BJ (cell line): ENCODE measurements around the gene ICA1. TPM values are rescaled to one million over a fixed set of nuclear protein-coding genes. Genes with fewer than 3 reads are reported as not detected.

Source experiments
- CTCF ChIA-PET: fragments of 350-600 bp; formaldehyde crosslinking; extraction: SDS; loops from one replicate; lab custom pipeline; 2021; ENCODE audit warnings: antibody characterized with exemption, inconsistent platforms; lab: Yijun Ruan, JAX
- POLR2A ChIA-PET: fragments of 300-600 bp; sonication (Branson Sonifier 250); formaldehyde crosslinking; extraction: SDS; loops from one replicate; lab custom pipeline; 2021; ENCODE audit warnings: antibody characterized with exemption; lab: Charles Lee
- DNase-seq: peaks from one replicate; pipeline ENCODE4 v3.0.0-alpha.2; 2011; ENCODE audit warnings: low read depth
- H3K27me3 ChIP-seq: 2 replicates; pipeline ENCODE4 v1.6.0; 2011; ENCODE audit warnings: low read length; ENCODE audit not compliant: control insufficient read depth, insufficient read depth
- H3K36me3 ChIP-seq: 2 replicates; pipeline ENCODE4 v1.5.1; 2011; ENCODE audit warnings: low read length; ENCODE audit not compliant: control insufficient read depth, insufficient read depth
- H3K4me3 ChIP-seq: 2 replicates; pipeline ENCODE4 v1.5.1; 2011; ENCODE audit warnings: low read depth, mild to moderate bottlenecking, control low read depth, low read length
- CTCF ChIP-seq: IDR thresholded peaks from 2 replicates; pipeline ENCODE4 v1.5.1; 2011; ENCODE audit warnings: low read depth, mild to moderate bottlenecking, control low read depth, inconsistent platforms, low read length, moderate library complexity; ENCODE audit not compliant: insufficient read depth
- polyA plus RNA-seq: library from polyadenylated mRNA; depleted of rRNA; stranded (reverse); fragments of >200 nt; gene quantifications from 2 replicates; pipeline ENCODE4 v1.2.3, GENCODE V29; 2011

The ICA1 gene
- polyA plus RNA-seq, 1 experiment = 0.15 TPM

GRCh38 chr7:8179486-8179885 is 82.5 kb downstream of the ICA1 start:
- TF ChIP-seq CTCF = no peak
- H3K36me3 ChIP-seq = no peaks in the 10 kb centered on the region
- ChIA-PET POLR2A (no interaction called here), CTCF (no interaction called here)
- DNase-seq = no peak
- no peak overlapping the region for H3K4me3 ChIP-seq
- H3K27me3 ChIP-seq = no peaks in the 10 kb centered on the region

- no peaks in the 10 kb centered on the region for H3K36me3 ChIP-seq
- no peaks in the 10 kb centered on the region; the same call in 1 of the 2 replicates for H3K27me3 ChIP-seq
- TF ChIP-seq CTCF = no peak
- no peak overlapping the region for H3K4me3 ChIP-seq
- POLR2A ChIA-PET = no interaction called here
- no peak for DNase-seq
- CTCF ChIA-PET = interaction anchor here (2.0 kb wide), 1 partner anchor 12 kb away, joined by 4 read pairs; no protein-coding TSS in a partner anchor
Observed at GRCh38 chr7:8178353-8178752, 83.6 kb downstream of the ICA1 start.

GRCh38 chr7:8177109-8177933 is 84.6 kb downstream of the ICA1 start:
- no peak for DNase-seq
- Histone ChIP-seq H3K4me3 (no peak overlapping the region), H3K36me3 (no peaks in the 10 kb centered on the region), H3K27me3 (no peaks in the 10 kb centered on the region; the same call in 1 of the 2 replicates)
- TF ChIP-seq CTCF = no peak
- POLR2A ChIA-PET = no interaction called here
- CTCF ChIA-PET = interaction anchor here (2.0 kb wide), 1 partner anchor 13 kb away, joined by 4 read pairs; no protein-coding TSS in a partner anchor

GRCh38 chr7:8176370-8177081 is 85.4 kb downstream of the ICA1 start:
- TF ChIP-seq CTCF = no peak
- no peak for DNase-seq
- Histone ChIP-seq H3K4me3 (no peak overlapping the region), H3K27me3 (no peaks in the 10 kb centered on the region; the same call in 1 of the 2 replicates), H3K36me3 (no peaks in the 10 kb centered on the region)
- CTCF ChIA-PET = no interaction called here
- POLR2A ChIA-PET = no interaction called here

- no peak overlapping the region for H3K4me3 ChIP-seq
- ChIA-PET POLR2A (no interaction called here), CTCF (no interaction called here)
- H3K27me3 ChIP-seq = no peaks in the 10 kb centered on the region; the same call in 1 of the 2 replicates
- no peak for DNase-seq
- no peak for TF ChIP-seq CTCF
- no peaks in the 10 kb centered on the region for H3K36me3 ChIP-seq
Observed at GRCh38 chr7:8175929-8176369, 86.0 kb downstream of the ICA1 start.
